ENCODE results near the gene HEMK1. TPM values are rescaled to one million over a fixed set of nuclear protein-coding genes. Genes with fewer than 3 reads are reported as not detected.
A peak's percentile ranks its signal among the peaks of the same experiment; 100 is the strongest.

Gene HEMK1
- total and polyA plus RNA-seq, 2 donors (not counting 1 experiment from before 2014, with no cell fraction given) = 34.2 to 43.0 TPM

- Histone ChIP-seq H2AFZ (ENCODE audit: insufficient read depth, low read depth, low read length, poor library complexity, severe bottlenecking) (no peak overlapping the region), H3K9me3 (ENCODE audit: control extremely low read depth in 1 of 3, control insufficient read depth in 2 of 3, insufficient read depth in 1 of 3, low read length in 2 of 3) (no peaks in the 10 kb centered on the region), H3K27me3 (replicated peaks in 1 of 4; ENCODE audit: control extremely low read depth in 1 of 4, control insufficient read depth in 3 of 4, insufficient read depth in 4 of 4, low read length in 3 of 4) (no peaks in the 10 kb centered on the region), H3K4me1 (ENCODE audit: control insufficient read depth in 2 of 2, insufficient read depth in 2 of 2, low read length in 2 of 2) (peaks cover 11 to 32% of the 10 kb centered on the region in 2 donors), H4K20me1 (ENCODE audit: control insufficient read depth, insufficient read depth, low read length, poor library complexity, severe bottlenecking) (no peaks in the 10 kb centered on the region), H3K79me2 (ENCODE audit: control insufficient read depth, insufficient read depth, low read length) (peaks cover 11% of the 10 kb centered on the region), H3K36me3 (replicated peaks in 1 of 2; ENCODE audit: control extremely low read depth in 1 of 2, control insufficient read depth in 1 of 2, extremely low read depth in 1 of 2, insufficient read depth in 2 of 2, low read length in 1 of 2) (peaks cover 0 to 20% of the 10 kb centered on the region in 2 experiments), H3K4me2 (replicated peaks; ENCODE audit: low read depth, low read length, poor library complexity, severe bottlenecking) (no peak overlapping the region), H3K9ac (ENCODE audit: low read length) (no peak overlapping the region), H3K4me3 (ENCODE audit: control extremely low read depth in 1 of 5, extremely low read depth in 1 of 5, insufficient read depth in 1 of 5, low read depth in 2 of 5, low read length in 4 of 5) (no peak overlapping the region), H3K27ac (ENCODE audit: low read length in 2 of 2) (no peak overlapping the region)
- Mint-ChIP-seq H3K4me1 (peaks cover 30% of the 10 kb centered on the region), H3K27ac (peak overlapping the region; percentile 65), H3K27me3 (no peaks in the 10 kb centered on the region), H3K9me3 (ENCODE audit: insufficient read depth) (no peaks in the 10 kb centered on the region), H3K4me3 (no peak overlapping the region)
- intact Hi-C loops (cut with micrococcal nuclease) = loop anchor here (1.0 kb wide), 1 partner anchor 42 kb away; no protein-coding TSS in a partner anchor
- peak; percentile 81 for DNase-seq
- TF ChIP-seq EZH2 (IDR thresholded peaks at IDR 0.05; ENCODE audit: borderline replicate concordance, insufficient read depth, low read depth, low read length, poor library complexity, severe bottlenecking) = no peak
- peak; percentile 87 for TF ChIP-seq CTCF (IDR thresholded peaks at IDR 0.05)
- no CpG with 5 or more reads among the region's 1 CpG for WGBS (ENCODE audit: insufficient coverage)
- CTCF ChIA-PET = interaction anchor here (0.5 to 16.8 kb wide), 12 partner anchors 11 to 943 kb away, joined by 3 to 541 read pairs (median 3); partner anchors contain the start of genes CISH and MAPKAPK3
- ATAC-seq (ENCODE audit: low read depth) = no peak
- POLR2A ChIA-PET = interaction anchor here (0.9 to 4.0 kb wide), 2 partner anchors 40 kb away, joined by 3 to 38 read pairs; partner anchors contain the start of gene CISH
Measured at GRCh38 chr3:50572158-50572557, 2.8 kb downstream of the HEMK1 start.

- peaks cover 0 to 27% of the 10 kb centered on the region in 2 experiments for H3K36me3 ChIP-seq (replicated peaks in 1 of 2; ENCODE audit: control extremely low read depth in 1 of 2, control insufficient read depth in 1 of 2, extremely low read depth in 1 of 2, insufficient read depth in 2 of 2, low read length in 1 of 2)
- peaks cover 27% of the 10 kb centered on the region for H3K4me1 Mint-ChIP-seq
- H3K4me1 ChIP-seq (ENCODE audit: control insufficient read depth in 2 of 2, insufficient read depth in 2 of 2, low read length in 2 of 2) = peaks cover 10 to 27% of the 10 kb centered on the region in 2 donors
- H3K27ac Mint-ChIP-seq = no peak overlapping the region
- no peak overlapping the region for H3K9ac ChIP-seq (ENCODE audit: low read length)
- H4K20me1 ChIP-seq (ENCODE audit: control insufficient read depth, insufficient read depth, low read length, poor library complexity, severe bottlenecking) = no peaks in the 10 kb centered on the region
- no peak overlapping the region for H3K4me2 ChIP-seq (replicated peaks; ENCODE audit: low read depth, low read length, poor library complexity, severe bottlenecking)
- H3K4me3 Mint-ChIP-seq = no peak overlapping the region
- no peak overlapping the region for H2AFZ ChIP-seq (ENCODE audit: insufficient read depth, low read depth, low read length, poor library complexity, severe bottlenecking)
- no peaks in the 10 kb centered on the region for H3K9me3 ChIP-seq (ENCODE audit: control extremely low read depth in 1 of 3, control insufficient read depth in 2 of 3, insufficient read depth in 1 of 3, low read length in 2 of 3)
- CTCF ChIA-PET = interaction anchor here (0.5 to 16.8 kb wide), 8 partner anchors 17 to 942 kb away, joined by 3 to 541 read pairs (median 4); partner anchors contain the start of genes CISH and MAPKAPK3
- intact Hi-C loops (cut with micrococcal nuclease) = loop anchor here (1.0 kb wide), 1 partner anchor 41 kb away; no protein-coding TSS in a partner anchor
- TF ChIP-seq EZH2 (IDR thresholded peaks at IDR 0.05; ENCODE audit: borderline replicate concordance, insufficient read depth, low read depth, low read length, poor library complexity, severe bottlenecking) (no peak), CTCF (IDR thresholded peaks at IDR 0.05) (no peak)
- H3K27ac ChIP-seq (ENCODE audit: low read length in 2 of 2) = no peak overlapping the region
- H3K4me3 ChIP-seq (ENCODE audit: control extremely low read depth in 1 of 5, extremely low read depth in 1 of 5, insufficient read depth in 1 of 5, low read depth in 2 of 5, low read length in 4 of 5) = no peak overlapping the region
- no peak for DNase-seq
- ATAC-seq (ENCODE audit: low read depth) = no peak
- POLR2A ChIA-PET = interaction anchor here (0.9 kb wide), 1 partner anchor 39 kb away, joined by 3 read pairs; the partner anchor contains the start of gene CISH
- H3K79me2 ChIP-seq (ENCODE audit: control insufficient read depth, insufficient read depth, low read length) = peaks cover 10% of the 10 kb centered on the region
- no peaks in the 10 kb centered on the region for H3K27me3 ChIP-seq (replicated peaks in 1 of 4; ENCODE audit: control extremely low read depth in 1 of 4, control insufficient read depth in 3 of 4, insufficient read depth in 4 of 4, low read length in 3 of 4)
- H3K27me3 Mint-ChIP-seq = no peaks in the 10 kb centered on the region
- H3K9me3 Mint-ChIP-seq (ENCODE audit: insufficient read depth) = no peaks in the 10 kb centered on the region
- WGBS (ENCODE audit: insufficient coverage) = 87% methylated on average over 4 of the region's 4 CpGs
Measured at GRCh38 chr3:50572801-50573371, 3.6 kb downstream of the HEMK1 start.

Data from B cell (primary cell).